Activated CD4-positive, alpha-beta T cell treated with anti-CD3 and anti-CD28 coated beads, Interleukin-2, amount 50 U/mL, for 4 hours (primary cell): ENCODE measurements around the gene RFX2.
"Not testable (repeated sequence)": the region's sequence is repeated elsewhere in the genome, so short reads cannot be mapped to it uniquely, and the experiment has no call there.

Source experiments
- DNase-seq, 2 experiments: peaks; one replicate each; pipeline ENCODE4 v3.0.0-alpha.2; 2020

Gene RFX2

GRCh38 chr19:6110360-6110977, at the start of gene RFX2:
Gene RFX2, minus strand, starts transcription at chr19:6110500. Its CDS starts 63,004 bp downstream, at chr19:6047496.
- DNase-seq: peak; percentile 98 to 99

GRCh38 chr19:6156033-6156432, 45.7 kb upstream of the RFX2 start:
- no peak for DNase-seq

GRCh38 chr19:6150289-6150688, 40.0 kb upstream of the RFX2 start:
- no peak for DNase-seq

GRCh38 chr19:6141217-6141616, 30.9 kb upstream of the RFX2 start:
- no peak for DNase-seq

- no peak for DNase-seq
Measured at GRCh38 chr19:6138511-6138910, 28.2 kb upstream of the RFX2 start.

- DNase-seq: no peak
Measured at GRCh38 chr19:6138066-6138465, 27.8 kb upstream of the RFX2 start.

GRCh38 chr19:6133231-6133630, 22.9 kb upstream of the RFX2 start:
- no peak for DNase-seq

GRCh38 chr19:6132482-6132881, 22.2 kb upstream of the RFX2 start:
- DNase-seq: no peak

- DNase-seq: no peak
Measured at GRCh38 chr19:6127716-6128335, 17.5 kb upstream of the RFX2 start.

GRCh38 chr19:6126335-6126974, 16.2 kb upstream of the RFX2 start:
- no peak for DNase-seq

- DNase-seq: peak; percentile 54 to 59
Measured at GRCh38 chr19:6125571-6125989, 15.3 kb upstream of the RFX2 start.

GRCh38 chr19:6119031-6119430, 8.7 kb upstream of the RFX2 start:
- no peak for DNase-seq

- no peak for DNase-seq
Measured at GRCh38 chr19:6118043-6118442, 7.7 kb upstream of the RFX2 start.

- DNase-seq: no peak
Measured at GRCh38 chr19:6117534-6117933, 7.2 kb upstream of the RFX2 start.

GRCh38 chr19:6116749-6117430, 6.6 kb upstream of the RFX2 start:
- DNase-seq: no peak

- no peak for DNase-seq
Measured at GRCh38 chr19:6115992-6116391, 5.7 kb upstream of the RFX2 start.

GRCh38 chr19:6113616-6114188, 3.4 kb upstream of the RFX2 start:
- no peak for DNase-seq

GRCh38 chr19:6109947-6110346, 353 bp downstream of the RFX2 start:
- no peak for DNase-seq

GRCh38 chr19:6108721-6109633, 1.3 kb downstream of the RFX2 start:
- DNase-seq: peak; percentile 71 to 72

- not testable (repeated sequence) for DNase-seq
Measured at GRCh38 chr19:6106643-6107294, 3.5 kb downstream of the RFX2 start.

GRCh38 chr19:6105444-6105843, 4.9 kb downstream of the RFX2 start:
- DNase-seq: no peak

GRCh38 chr19:6103894-6104293, 6.4 kb downstream of the RFX2 start:
- no peak for DNase-seq
